ENCODE data around the gene PFKFB3.
"Not testable (repeated sequence)": the region's sequence is repeated elsewhere in the genome, so short reads cannot be mapped to it uniquely, and the experiment has no call there.

Gene PFKFB3

DNA sequence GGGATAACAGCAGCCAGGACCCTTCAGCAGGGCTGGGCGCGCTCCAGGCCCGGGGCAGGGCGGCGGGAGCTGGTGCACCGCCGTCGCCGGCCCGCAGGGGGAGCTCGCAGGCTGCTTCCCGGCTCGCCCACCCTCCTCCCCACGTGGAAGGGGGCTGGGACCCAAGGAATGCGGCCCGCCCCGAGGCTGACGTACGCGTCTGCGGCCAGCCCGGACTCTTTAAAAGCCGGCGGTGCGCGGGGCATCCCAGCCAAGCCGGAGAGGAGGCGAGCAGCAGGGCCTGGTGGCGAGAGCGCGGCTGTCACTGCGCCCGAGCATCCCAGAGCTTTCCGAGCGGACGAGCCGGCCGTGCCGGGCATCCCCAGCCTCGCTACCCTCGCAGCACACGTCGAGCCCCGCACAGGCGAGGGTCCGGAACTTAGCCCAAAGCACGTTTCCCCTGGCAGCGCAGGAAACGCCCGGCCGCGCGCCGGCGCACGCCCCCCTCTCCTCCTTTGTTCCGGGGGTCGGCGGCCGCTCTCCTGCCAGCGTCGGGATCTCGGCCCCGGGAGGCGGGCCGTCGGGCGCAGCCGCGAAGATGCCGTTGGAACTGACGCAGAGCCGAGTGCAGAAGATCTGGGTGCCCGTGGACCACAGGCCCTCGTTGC is at the start of gene PFKFB3:
Gene PFKFB3 (plus strand): TSS at position 249 of the 647 bp plus-strand sequence. CDS start 329 bp downstream, at position 578.
- DNase-seq (ENCODE audit: low spot score), result peak; percentile 97

- no peak for DNase-seq (ENCODE audit: low spot score)
These were observed 48.9 kb upstream of the PFKFB3 start for GRCh38 chr10:6153845-6154244.

GRCh38 chr10:6154566-6154965 is 48.2 kb upstream of the PFKFB3 start:
- no peak for DNase-seq (ENCODE audit: low spot score)

DNA sequence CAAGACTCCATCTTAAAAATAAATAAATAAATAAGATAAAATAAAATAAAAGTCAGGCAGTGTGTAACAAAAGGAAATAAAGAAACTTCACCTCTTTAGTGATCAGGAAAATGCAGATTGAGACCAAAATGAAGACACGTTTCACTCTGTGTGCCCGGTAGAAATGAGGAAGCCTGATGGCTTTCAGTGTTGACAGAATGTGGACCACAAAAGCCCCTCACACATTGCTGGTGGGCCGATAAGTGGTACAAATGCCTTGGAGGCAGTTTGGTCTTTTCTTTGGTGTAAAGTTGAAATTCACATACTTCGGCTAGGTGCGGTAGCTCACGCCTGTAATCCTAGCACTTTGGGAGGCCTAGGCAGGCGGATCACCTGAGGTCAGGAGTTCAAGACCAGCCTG is 44.5 kb upstream of the PFKFB3 start:
- no peak for DNase-seq (ENCODE audit: low spot score)

- peak; percentile 76 for DNase-seq (ENCODE audit: low spot score)
These were observed 40.8 kb upstream of the PFKFB3 start for GRCh38 chr10:6161921-6162320.

- DNase-seq (ENCODE audit: low spot score), result no peak
These were observed 40.0 kb upstream of the PFKFB3 start for GRCh38 chr10:6162589-6163356.

GRCh38 chr10:6163364-6164270 is 39.1 kb upstream of the PFKFB3 start:
- peak; percentile 85 for DNase-seq (ENCODE audit: low spot score)

- no peak for DNase-seq (ENCODE audit: low spot score)
These were observed 38.2 kb upstream of the PFKFB3 start for GRCh38 chr10:6164271-6165095.

DNA sequence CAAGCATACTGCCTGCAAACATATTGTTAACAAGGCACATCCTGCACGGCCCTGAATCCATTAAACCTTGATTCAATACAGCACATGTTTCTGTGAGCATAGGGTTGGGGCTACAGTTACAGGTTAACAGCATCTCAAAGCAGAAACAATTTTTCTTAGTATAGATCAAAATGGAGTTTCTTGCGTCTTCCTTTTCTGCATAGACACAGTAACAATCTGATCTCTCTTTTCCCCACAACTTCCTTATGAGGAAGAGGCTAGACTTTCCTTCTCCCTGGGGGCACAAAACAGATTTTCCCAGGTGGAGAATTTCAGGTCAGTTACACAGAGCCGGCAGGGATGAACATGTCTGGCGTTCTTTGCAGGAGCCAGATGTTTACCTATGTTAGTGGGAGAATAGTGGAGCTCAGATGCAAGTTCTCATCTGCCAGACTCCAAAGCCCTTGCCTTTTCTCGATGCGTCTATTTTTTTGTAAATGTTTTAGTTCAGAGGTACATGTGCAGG is 37.5 kb upstream of the PFKFB3 start:
- no peak for DNase-seq (ENCODE audit: low spot score)

DNA sequence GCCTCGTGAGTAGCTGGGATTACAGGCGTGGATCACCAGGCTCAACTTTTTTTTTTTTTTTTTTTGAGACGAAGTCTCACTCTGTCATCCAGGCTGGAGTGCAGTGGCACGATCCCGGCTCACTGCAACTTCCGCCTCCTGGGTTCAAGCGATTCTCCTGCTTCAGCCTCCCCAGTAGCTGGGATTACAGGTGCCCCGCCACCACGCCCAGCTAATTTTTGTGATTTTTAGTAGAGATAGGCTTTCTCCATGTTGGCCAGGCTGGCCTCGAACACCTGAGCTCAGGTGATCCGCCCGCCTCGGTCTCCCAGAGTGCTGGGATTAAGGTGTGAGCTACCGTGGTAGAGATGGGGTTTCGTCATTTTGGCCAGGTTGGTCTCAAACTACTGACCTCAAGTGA is 36.8 kb upstream of the PFKFB3 start:
- not testable (repeated sequence) for DNase-seq (ENCODE audit: low spot score)

- DNase-seq (ENCODE audit: low spot score), result no peak
These were observed 35.3 kb upstream of the PFKFB3 start for GRCh38 chr10:6167456-6167855.

- no peak for DNase-seq (ENCODE audit: low spot score)
These were observed 34.6 kb upstream of the PFKFB3 start for GRCh38 chr10:6168084-6168483.

DNA sequence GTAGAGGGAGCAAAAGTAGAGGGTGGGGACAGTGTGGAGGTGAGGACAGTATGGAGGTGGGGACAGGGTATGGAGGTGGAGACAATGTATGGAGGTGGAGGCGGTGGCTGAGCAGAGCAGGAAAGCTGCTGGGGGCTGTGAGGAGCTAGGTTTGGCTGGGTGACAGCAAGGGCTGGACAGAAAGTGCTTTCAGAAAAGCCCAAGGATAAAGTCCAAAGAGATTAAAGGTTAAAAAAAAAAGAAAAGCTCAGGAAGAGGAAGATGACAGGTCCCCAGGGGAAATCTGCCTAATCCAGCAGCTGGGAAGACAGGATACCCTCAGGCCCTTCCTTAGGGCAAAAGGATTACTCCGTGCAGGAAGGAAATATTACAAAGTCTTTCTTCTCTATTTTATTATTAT is 32.1 kb upstream of the PFKFB3 start:
- no peak for DNase-seq (ENCODE audit: low spot score)

DNA sequence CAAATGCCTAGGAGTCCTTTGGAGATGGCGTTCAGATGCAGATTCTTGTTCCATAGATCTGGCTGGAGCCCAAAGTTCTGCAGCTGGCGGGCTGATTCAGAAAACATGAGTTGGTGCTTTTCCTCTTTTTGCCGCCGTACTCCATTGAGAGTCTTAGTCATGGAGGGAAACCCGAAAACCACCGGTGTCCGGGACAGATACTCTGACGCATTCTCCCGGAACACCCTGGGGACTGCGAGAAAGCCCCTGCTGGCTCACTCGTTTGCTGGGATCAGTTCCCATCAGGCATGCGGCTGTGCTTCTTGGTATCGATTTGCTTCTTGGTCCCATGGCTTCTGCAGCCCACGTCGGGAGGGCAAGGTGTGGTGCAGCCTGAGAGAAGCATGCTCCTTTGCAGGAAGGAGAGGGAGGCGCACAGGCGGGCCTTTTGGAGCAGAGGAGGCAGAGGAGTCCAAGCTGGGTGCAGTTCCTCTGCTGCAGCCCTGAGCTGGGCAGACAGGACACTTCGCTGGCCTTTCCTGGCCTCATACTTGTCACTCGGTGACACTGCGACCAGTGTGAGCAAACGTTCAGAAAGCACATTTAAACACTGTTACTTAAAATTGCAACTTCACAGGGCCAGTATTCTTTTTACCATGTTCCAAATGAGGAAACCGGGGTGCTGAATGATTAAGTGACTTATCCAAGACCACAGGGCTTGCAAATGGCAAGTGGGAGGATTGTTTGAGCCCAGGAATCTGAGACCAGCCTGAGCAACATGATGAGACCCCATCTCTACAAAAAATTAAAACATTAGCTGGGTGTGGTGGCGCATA is 30.6 kb upstream of the PFKFB3 start:
- DNase-seq (ENCODE audit: low spot score), result peak; percentile 85

DNA sequence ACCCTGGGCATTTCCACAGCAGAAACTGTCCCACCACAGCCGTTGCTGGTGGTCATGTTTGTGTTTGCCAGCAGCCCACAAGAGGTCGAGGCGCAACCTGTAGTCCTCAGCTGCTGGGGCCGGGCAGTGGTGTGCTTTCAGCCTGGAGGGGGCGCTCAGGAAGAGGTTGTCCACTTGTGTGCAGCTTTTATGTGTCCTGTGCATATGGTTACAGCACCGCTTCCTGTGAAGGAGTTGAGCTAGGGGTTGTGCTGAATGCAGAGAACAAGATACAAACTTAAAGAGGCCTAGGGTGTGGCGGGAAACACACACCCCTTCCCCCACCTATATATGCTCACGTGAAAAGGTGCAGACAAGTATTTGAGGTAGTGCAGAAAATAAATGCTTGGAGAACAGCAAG is 29.5 kb upstream of the PFKFB3 start:
- DNase-seq (ENCODE audit: low spot score), result no peak

GRCh38 chr10:6174201-6174874 is 28.4 kb upstream of the PFKFB3 start:
- peak; percentile 69 for DNase-seq (ENCODE audit: low spot score)

DNA sequence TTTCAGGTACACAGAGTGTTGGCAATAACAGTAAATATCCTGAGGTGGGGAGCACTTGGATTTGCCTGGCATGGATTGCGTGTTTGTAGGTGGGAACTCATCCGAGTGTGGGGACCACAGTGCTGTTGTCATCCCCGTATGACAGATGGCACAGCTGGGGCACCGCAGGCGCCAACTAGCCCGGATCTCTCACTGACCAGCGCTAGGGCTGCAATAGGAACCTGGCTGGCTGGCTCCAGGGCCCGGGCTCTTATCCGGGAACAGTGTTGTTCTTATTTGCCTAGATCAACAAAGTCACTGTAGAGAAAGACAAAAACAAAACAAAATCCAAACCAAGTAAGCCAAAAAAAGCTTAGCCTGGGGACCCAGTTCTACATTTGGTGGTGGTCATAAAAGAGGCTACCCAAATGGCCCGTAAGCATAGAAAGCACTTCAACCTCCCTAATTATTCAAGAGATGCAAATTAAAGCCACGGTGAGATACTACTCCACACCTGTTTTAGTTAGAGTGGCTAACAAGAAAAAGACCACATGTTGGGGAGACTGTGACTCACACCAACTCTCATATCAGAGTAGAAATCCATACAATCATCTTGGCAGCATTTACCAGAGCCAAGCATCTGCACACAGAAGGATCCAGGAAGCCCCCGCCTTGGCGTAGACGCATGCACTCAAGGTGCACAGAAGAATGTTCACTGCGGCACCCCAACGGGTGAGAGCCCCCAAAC is 27.2 kb upstream of the PFKFB3 start:
- DNase-seq (ENCODE audit: low spot score), result peak; percentile 55

DNA sequence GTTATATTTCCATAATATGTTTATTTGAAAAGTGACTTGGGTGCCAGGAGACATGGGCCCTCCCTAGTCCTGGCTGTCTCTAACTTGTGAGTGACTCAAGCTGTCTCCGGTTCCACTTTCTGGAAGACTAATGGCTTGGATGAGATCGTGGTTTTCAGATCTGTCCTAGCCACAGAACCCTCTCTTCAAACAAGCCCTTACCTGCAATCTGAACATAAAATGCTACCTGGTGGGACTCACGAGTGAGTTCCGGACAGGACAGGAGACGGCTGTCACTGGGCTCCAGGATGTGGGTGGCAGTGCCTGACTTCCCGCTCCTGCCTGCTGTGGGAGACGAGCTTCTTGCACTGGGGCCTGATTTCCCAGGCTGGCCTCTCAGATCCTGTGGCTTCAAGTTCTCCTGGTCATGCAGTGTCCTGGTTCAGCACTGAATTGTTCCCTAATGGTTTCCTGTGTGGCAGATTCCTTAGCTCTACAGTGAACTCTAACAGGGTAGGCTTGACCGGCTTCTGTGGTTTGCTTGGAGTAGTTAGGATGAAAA is 26.0 kb upstream of the PFKFB3 start:
- no peak for DNase-seq (ENCODE audit: low spot score)

DNA sequence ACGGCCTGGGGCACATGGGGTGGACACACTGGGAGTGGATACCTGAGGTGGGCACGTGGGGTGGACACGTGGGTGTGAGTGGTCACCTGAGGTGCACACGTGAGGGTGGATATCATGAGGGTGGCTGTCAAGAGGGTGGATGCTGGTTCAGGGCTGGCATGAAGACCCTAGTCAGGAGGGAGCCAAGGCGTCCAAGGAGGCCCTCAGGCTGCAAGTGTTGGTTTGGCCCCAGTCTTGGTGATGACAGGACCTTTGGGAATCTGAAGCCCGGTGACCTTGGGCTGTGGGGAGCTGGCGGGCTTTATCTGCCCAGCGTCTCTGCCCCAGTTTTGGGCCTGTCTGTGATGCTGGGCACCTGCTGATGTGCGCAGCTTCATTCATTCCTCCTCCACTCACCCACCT is 24.9 kb upstream of the PFKFB3 start:
- DNase-seq (ENCODE audit: low spot score), result no peak

All from Ammon's horn (tissue), 1 donor.